ENCODE measurements around the gene ZDHHC11B.
"Not testable (repeated sequence)": the region's sequence is repeated elsewhere in the genome, so short reads cannot be mapped to it uniquely, and the experiment has no call there.

The ZDHHC11B gene

GRCh38 chr5:784428-785177 lies at the start of gene ZDHHC11B:
Gene ZDHHC11B (minus strand): TSS chr5:784729. CDS start chr5:766919, 17,810 bp downstream.
- peak; percentile 86 for DNase-seq

- DNase-seq, result not testable (repeated sequence)
Observed at GRCh38 chr5:834013-834412, 49.5 kb upstream of the ZDHHC11B start.

- not testable (repeated sequence) for DNase-seq
Observed at GRCh38 chr5:828194-828593, 43.7 kb upstream of the ZDHHC11B start.

- DNase-seq, result peak; percentile 16
Observed at GRCh38 chr5:825544-825943, 41.0 kb upstream of the ZDHHC11B start.

GRCh38 chr5:821504-821903 lies 37.0 kb upstream of the ZDHHC11B start:
- DNase-seq, result no peak

- no peak for DNase-seq
Observed at GRCh38 chr5:820245-820644, 35.7 kb upstream of the ZDHHC11B start.

GRCh38 chr5:819078-819477 lies 34.5 kb upstream of the ZDHHC11B start:
- no peak for DNase-seq

GRCh38 chr5:816176-816575 lies 31.6 kb upstream of the ZDHHC11B start:
- no peak for DNase-seq

- DNase-seq, result no peak
Observed at GRCh38 chr5:815449-815848, 30.9 kb upstream of the ZDHHC11B start.

- not testable (repeated sequence) for DNase-seq
Observed at GRCh38 chr5:813575-813974, 29.0 kb upstream of the ZDHHC11B start.

GRCh38 chr5:811384-811783 lies 26.9 kb upstream of the ZDHHC11B start:
- not testable (repeated sequence) for DNase-seq

GRCh38 chr5:807719-808514 lies 23.4 kb upstream of the ZDHHC11B start:
- not testable (repeated sequence) for DNase-seq

GRCh38 chr5:801472-801871 lies 16.9 kb upstream of the ZDHHC11B start:
- DNase-seq, result no peak

- DNase-seq, result not testable (repeated sequence)
Observed at GRCh38 chr5:801055-801454, 16.5 kb upstream of the ZDHHC11B start.

- not testable (repeated sequence) for DNase-seq
Observed at GRCh38 chr5:798505-799138, 14.1 kb upstream of the ZDHHC11B start.

GRCh38 chr5:797986-798385 lies 13.5 kb upstream of the ZDHHC11B start:
- not testable (repeated sequence) for DNase-seq

- not testable (repeated sequence) for DNase-seq
Observed at GRCh38 chr5:795873-796272, 11.3 kb upstream of the ZDHHC11B start.

GRCh38 chr5:794948-795347 lies 10.4 kb upstream of the ZDHHC11B start:
- not testable (repeated sequence) for DNase-seq

GRCh38 chr5:788703-789102 lies 4.2 kb upstream of the ZDHHC11B start:
- not testable (repeated sequence) for DNase-seq

- not testable (repeated sequence) for DNase-seq
Observed at GRCh38 chr5:787857-788233, 3.3 kb upstream of the ZDHHC11B start.

- not testable (repeated sequence) for DNase-seq
Observed at GRCh38 chr5:787224-787856, 2.8 kb upstream of the ZDHHC11B start.

GRCh38 chr5:785181-785705 lies 714 bp upstream of the ZDHHC11B start:
- DNase-seq, result not testable (repeated sequence)

Data from hematopoietic multipotent progenitor cell treated with erythropoietin and hydrocortisone succinate and interleukin-3 and kit ligand, for 4 days (in vitro differentiated cells).